HG03103 (cell line): ENCODE results near the gene NAP1L1.

ENCODE experiments used
- ATAC-seq: cut with Tn5 transposase; IDR thresholded peaks from one replicate; pipeline ENCODE4 v1.9.1; 2021; ENCODE audit warnings: low read depth; ENCODE audit not compliant: unreplicated experiment

NAP1L1 gene

DNA sequence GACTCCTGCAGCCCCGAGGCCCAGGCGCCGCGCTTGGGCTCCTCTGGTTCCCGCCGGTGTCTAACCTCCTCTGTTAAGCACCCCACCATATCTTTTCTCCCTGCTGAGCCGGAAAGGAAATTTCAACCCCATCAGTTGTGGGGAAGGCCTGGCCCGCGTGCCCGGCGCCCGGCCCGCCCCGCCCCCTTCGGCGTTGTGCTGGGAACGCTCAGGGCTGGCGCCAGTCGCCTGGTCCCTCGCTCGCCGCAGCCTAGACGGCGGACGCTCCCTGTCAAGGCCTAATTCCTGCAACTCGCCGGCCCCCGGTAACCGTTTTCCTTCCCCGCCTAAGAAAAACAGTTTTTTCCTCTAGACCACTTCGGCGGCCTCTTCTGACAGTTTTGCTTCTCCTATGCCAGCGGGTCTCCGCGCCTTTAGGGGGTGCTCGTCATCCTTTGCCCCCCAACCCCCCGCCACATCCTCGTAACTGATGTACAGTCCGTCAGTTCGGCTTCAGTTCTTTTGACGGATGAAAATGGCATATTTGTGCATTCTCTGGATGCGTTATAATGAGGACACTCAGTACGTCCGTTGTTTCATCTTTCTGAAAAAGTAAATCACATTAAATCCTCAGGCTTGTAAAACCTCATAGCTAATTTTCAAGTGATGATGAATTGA, 506 bp upstream of the NAP1L1 start:
- ATAC-seq: peak; percentile 42

DNA sequence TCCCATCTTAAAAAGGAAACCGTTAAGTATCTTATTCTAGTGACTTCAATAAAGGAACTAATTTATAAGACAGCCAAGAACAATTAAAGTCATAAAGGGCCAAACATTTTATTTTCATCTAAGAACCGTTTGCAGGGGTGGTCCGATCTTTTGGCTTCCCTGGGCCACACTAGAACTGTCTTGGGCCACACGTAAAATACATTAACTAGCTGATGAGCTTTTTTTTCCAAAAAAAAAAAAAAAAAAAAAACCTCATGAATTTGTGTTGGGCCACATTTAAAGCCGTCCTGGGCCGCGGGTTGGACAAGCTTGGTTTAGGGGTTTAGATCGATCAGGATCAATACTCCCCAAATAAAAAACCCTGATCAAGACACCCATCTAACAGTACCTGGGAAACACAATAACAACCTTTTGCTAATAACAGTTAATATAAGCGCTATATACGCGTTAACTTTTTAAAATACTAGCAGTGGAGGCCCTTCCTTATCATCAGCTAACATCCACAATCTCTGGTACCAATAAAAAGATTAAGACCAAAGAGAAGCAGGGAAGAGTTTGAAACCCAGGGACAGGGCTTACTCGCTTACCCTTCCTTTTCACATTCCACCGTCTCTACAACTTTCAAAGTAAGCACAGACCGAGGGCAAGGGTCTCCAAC, 1.1 kb downstream of the NAP1L1 start:
- no peak for ATAC-seq

DNA sequence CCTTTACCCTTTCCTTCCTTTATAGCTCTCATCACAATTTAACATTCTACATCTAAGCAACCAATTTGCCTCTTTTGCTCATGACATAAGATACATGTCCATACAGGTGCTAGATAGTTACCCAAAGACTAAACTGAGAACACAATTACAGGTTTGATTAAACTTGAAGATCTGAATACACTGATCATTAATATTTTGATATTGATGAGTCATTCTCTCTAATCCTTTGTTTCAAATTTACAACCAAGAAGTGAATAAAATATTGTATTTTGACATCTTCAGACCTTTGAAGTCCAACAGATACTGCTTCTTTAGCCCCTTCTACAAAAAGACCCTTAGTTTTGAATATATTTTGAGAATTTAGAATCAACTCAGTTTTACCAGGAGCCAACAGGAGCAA, 2.6 kb downstream of the NAP1L1 start:
- no peak for ATAC-seq

DNA sequence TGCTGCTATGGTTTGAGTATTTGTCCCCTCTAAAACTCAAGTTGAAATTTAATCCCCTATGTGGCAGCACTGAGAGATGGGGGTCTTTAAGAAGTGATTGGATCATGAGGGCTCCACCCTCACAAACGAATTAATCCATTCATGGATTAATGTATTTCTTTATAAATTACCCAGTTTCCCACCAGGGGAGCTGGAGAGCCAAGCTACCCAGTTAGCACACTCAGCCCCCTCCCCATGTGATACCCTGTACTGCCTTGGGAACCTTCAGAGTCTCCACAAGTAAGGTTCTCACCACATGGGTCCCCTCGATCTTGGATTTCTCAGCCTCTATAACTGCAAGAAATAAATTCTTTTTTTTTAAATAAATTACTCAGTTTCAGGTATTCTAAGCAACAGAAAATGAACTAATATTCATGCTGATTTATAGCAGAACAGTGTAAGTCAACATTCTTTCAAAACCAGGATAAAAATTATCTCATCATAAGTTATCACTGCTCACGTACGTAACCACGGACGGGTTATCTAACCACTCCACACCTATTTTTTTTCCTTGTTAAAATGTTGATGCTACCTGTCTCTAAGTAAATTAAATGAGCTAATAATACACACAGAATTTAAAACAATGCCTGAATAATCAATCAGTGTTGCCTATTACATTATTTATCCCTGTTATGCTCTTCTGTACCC, 3.6 kb downstream of the NAP1L1 start:
- ATAC-seq: no peak

DNA sequence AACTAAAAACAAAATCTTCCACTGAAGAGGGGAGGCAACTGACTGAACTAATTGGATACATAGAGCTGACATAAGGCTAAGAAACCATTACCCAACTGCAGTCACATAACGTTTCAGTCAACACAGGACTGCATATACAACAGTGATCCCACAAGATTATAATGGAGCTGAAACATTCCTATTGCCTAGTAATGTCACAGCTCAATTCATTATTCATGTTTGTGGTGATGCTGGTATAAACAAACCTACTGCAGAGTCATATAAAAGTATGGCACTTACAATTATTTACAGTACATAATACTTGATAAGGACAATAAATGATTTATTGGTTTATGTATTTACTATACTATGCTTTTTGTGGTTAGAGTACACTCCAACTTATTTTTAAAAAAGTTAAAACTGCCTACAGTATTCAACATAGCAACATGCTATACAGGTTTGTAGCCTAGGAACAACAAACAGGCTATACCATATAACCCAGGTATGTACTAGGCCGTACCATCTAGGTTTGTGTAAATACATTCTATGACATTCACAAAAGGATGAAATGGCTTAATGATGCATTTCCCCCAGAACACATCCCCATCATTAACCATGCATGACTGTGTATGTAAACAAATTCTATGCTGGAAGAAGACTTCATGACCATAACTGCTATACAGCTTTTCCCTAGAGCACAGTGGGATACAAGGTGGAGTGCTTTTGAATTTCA, 4.3 kb downstream of the NAP1L1 start:
- ATAC-seq: no peak

DNA sequence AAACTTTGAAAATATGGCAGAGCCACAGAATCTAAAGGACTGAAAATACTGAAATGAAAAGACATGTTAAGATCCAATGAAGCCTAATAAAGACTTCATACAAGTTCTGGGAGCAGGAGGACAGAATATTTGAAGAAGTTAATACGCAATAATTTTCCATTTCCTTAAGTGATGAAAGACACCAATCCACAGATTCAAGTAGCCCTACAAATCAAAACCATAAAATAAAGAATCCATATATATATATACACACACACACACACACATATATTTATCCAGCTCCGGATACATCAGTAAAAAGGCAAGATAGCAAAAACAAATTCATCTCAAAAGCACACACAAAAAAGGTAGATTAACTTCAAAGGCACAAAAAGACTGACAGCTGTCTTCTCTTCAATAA, 5.7 kb downstream of the NAP1L1 start:
- ATAC-seq: no peak

DNA sequence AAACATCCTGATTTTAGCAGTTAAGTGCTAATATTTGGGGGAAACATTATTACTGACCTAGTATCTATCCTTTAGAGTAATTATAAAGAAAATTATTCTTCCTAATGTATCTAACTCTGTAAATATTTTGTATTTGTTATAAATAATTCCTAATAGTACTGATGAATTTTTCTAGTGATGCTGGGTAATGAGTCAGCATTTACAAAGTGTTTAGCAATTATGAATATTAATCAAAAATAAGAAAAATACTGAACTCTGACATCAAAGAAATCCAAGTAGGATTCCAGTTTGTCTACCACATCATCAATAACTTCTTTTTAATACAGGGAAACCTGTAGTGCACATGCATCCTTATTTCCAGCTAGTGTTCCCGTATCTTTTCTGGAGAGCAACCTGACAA, 9.0 kb downstream of the NAP1L1 start:
- ATAC-seq: no peak

DNA sequence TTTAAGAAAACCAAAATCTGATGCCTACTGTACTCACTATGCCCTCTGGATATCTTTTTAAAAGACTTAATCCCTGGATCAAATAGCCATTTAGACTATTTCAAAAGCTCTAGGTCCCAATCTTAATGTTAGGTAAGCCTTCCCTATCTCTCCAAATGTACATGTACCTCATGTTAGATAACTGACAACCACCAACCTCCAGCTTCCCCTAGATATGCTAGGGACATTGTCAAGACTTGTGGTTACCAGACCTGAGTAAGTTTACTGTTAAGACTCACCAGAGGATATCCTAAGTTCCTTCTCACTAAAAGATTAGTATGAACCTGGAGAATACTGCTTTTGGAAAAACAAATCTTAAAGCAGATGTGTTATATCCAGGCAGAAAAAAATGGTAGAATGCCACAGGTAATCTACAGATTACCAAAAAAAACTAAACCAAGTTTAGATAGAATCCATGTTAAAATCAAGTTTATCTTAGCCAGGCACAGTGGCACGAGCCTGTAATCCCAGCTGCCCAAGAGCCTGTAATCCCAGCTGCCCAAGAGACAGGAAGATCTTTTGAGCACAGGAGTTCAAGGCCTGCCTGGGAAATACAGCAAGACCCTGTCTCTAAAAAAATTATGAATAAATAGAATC, 9.7 kb downstream of the NAP1L1 start:
- no peak for ATAC-seq

DNA sequence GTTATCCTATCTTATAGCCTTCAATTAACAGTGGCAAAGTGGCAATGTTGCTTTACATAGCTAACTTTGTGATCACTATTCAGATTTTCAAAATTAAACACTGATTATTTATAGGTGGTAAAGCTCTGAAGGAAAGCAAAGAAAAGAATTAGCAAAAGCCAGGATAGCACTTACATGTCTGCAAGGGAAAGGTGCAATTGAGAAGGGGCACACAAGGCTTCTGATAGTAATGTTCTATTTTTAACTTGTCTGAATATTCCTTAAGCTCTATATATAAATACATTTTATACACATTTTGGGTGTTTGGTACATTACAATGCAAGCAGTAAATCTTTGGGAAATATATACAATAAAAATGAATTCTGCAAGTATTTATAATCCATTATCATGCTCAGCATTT, 10.9 kb downstream of the NAP1L1 start:
- ATAC-seq: no peak

DNA sequence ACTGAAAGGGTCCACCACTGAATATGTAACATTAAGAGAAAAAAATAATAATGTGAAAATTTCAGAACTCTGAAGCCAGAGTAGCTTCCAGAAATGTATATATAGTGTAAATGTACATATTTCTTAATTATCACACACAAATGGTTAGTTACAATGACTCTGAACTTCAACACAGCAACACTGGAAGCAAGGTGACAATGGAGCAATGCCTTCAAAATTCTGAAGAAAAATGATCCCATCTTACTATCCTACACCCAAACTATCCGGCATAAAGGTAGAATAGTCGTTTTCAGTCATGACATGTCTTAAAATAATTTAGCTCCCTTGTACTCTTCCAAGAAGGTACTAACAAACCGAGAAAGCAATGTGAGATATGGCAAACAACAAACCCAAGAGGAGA, 11.9 kb downstream of the NAP1L1 start:
- no peak for ATAC-seq

DNA sequence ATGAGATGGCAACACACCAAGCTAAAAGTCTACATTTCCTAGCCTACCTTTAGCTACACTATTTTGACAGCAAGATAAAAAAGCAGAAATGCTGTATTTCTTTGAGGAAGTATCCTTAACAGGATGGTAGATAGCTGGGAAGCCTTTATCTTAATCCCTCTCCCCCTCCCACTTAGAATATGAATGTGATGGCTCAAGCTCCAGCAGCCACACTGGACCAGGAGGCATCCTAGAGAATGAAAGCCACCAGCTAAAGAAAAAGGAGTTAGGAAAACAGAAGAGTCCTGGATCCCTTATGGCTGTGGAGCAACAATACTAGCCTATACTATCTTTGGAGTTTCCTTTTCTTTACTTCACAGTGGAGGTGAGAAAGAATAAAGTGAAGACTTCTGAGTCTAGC, 15.1 kb downstream of the NAP1L1 start:
- no peak for ATAC-seq

DNA sequence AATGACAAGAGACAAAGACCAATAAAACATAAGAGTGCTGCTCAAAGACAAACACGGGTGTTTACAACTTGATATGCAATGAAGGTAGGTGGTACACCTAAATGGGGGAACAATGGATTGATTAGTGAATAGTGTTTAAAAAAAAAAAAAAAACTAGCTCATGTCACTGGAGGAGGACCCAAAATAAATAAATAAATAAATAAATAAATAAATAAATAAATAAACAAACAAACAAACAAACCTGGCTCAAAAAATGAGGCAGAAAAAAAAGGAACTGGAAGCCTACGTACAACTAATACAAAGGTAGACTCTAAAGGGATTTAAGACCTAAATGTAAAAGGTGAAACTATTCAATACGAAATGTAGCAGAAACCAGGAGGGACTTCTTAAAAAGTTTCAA, 18.6 kb downstream of the NAP1L1 start:
- no peak for ATAC-seq

DNA sequence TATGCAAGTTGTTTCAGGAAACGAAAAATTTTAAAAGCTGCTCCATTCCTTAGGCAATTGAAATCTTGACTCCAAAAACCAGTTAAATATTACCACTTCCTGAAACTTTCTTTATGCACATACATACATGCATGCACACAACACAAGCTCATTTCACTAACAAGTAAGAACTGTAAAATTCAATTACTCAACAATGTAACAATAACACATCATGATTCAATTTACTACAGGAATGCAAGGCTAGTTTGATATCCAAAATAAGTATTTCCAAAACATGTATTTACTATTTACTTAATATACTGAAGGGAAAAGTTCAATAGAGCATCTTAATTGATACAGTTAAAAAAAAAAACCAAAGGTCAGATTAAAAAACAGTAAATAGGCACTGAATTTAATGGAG, 19.6 kb downstream of the NAP1L1 start:
- ATAC-seq: no peak

DNA sequence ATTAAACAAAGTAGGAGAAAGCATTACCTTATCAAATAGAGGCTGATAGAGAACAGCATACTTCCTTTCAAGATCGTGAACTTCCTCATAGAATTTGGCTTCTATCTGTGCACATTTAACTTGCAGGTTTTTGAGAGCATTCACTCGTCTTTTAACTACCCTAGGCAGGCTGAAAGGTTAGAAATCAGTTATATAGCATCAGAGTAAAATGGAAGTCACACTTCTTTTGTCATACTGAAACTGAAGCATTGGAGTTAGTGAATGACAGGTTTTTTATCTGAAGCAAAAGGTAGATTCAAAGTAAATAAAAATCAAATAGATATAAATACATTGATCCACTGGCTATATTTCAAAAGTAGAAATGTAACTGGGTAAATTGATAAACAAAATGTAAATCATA, 24.4 kb downstream of the NAP1L1 start:
- no peak for ATAC-seq

DNA sequence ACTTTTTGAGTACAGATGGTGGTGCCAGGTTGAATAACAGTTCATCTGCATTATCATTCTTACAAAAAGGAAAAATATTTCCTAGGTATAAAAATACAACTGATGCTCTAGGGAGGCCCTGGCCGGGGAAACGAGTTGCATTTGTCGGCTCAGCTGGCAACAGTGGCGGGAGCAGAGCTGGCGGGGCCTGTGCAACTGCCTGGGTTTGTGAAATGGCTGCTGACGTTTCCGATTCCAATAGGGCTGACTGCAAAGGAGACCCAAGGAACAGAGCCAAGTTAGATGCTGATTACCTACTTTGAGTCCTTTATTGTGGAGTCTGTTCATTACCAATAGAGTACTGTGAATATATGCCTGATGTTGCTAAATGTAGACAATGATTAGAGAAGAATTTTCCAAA, 27.2 kb downstream of the NAP1L1 start:
- no peak for ATAC-seq

DNA sequence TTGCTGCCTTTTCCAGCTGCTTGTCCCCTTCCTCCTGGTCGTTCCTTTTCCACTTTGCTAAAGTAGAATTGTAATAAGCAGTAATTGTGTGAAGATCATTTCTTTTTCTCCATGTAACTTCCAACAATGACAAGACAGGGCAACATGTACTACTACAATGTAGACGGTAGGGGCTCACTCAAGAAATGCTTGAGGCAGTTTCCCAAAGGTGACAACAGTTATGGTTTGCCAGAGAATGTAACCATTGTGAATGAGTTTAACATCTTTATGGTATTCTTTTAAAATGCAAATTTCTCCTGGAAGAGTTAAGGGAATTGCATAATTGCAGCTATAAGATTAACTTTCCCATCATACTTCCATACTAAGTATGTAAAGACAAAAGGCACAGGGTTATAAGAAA, 29.1 kb downstream of the NAP1L1 start:
- no peak for ATAC-seq

DNA sequence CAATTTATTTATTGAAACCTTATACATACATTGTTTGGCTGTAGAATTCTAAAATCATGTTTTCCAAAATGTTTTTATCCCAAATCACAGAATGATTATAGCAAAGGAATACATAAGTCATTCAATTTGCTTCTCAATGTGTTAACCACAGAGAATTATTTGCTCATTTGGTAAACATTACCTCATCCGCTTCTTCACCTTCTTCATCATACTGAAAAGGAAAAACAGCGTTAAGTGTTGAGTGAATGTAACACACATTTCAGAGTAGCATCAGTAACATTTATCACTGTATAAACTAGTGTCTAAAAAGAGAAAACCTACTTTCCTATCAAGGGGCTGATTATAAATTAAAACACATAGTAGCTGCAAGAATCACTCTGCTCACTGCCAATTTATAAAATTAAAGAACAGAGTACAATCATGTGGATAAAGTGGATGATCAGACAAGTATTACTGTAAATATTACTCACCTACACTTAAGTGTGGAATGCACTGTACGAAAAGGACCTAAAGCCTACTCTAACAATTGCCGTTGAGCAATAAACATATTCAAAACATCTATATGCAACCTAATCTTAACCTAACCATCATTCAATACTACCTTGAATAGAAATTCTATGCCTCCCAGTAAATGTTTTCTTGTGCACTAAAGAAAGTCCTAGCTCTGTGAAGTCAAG, 34.8 kb downstream of the NAP1L1 start:
- no peak for ATAC-seq

DNA sequence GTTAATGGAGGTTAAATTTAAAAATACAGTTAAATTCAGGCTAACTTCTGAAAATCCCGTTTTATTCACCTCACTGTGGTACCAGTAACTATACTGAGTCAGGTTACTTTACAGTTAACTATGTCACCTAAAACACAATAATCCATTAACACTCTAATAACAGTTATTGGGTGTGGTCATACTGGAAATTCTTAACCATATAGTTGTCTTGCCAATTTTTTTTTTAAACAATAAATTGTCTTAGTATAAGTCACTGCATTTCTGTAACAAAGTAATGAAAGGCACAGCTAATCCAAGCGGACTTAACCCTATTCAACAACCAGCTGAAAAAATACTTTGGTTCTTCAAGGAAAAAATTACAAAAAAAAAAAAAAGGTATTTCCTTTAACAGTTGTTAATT, 36.7 kb downstream of the NAP1L1 start:
- no peak for ATAC-seq

DNA sequence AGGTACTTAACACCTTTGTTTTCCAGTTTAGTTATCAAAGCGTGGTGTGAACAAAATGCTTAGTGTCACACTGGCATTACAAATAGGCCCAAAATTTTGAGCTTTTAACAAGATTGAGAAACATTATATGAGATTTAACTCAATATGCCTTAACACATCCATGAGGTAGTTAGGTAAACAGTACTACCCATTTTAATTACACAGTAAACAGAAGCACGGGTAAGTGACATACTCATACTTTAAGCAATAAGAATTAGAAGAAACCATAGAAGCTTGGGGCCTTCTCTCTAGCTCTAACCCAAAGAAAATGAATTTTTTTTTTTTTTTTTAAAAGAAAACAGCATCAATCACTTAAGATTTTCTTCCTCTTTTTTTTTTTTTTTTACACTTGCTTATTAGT, 37.4 kb downstream of the NAP1L1 start:
- ATAC-seq: no peak

DNA sequence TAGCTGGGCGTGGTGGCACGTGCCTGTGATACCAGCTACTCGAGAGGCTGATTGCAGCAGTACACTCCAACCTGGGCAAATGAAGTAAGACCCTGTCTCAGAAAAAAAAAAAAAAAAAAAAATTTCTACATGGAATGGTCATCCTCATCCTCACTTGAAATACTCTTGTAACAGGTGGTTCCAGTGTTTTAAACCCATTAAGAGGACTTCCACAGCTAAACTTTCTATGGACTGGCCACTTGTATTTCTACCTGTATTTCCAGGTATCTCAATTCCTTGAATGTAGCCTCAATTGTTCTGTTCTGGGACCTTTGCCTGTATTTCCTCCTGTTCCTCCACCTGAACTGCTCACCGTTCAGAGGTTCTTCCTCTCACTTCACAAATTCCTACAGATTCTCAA, 41.1 kb downstream of the NAP1L1 start:
- no peak for ATAC-seq
